Globus pallidus (tissue), 1 donor: Measurements from ENCODE around the gene MIP.
"Not testable (repeated sequence)": the region's sequence is repeated elsewhere in the genome, so short reads cannot be mapped to it uniquely, and the experiment has no call there.

Experiments used
- DNase-seq: peaks from one replicate; pipeline ENCODE4 v3.0.0-alpha.2; 2015; ENCODE audit warnings: low spot score

The MIP gene

DNA sequence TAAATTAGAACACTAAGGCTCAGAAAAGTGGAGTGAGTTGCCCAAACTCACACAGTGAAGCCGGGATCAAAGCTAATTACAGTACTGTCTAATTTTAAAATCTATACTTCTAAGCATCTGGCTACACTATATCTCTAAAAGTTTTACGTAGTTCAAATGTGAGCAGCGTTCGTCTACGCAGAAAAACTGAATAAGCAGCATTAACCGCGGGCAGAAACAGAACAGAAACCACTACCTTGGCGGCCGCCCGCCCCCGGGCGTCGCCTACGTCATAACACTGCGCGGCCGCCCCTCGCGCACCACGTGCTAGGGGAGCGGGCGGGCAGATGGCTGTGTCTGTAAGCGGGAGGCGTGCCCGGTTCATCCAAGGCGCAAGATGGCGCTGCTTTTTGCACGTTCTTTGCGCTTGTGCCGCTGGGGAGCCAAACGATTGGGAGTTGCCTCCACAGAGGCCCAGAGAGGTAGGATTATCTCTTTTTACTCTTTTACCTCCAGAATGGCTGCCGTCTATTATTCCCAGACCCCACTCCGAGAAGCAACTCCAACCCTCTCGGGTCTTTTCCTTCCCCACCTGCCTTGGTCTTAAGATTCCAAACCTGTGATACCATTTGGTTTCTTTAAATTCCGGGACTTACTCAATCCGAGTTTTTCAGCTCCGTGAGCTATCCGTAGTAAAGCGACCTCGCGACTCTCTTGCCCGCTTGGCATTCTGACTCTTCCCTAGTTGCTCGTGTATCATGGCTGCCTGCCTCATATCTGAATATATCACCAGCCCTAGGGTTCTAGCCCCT lies 14.0 kb upstream of the MIP start, which contains the start of gene SPRYD4:
SPRYD4 (plus strand) TSS at position 363 of the 791 bp plus-strand sequence; CDS start at position 377, 14 bp downstream.
- peak; percentile 93 for DNase-seq

DNA sequence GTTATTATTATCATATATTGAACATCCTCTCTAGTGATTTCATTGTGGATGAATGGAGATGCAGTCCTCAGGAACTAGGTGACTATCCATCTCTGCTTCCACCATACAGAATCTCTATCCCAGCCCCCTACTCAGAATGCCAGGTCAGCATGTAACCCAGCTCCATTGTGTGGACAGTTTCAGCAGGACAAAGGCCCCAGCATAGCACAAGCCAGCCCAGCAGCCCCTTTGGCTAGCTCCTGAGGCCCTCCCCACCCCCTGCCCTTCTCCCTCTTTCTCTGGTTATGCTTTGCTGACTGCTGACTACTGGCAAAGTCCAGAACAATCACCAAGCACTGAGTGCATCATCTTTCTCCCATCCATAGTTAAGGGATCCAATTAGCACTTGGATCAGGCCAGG lies 8.1 kb upstream of the MIP start:
- DNase-seq = no peak

DNA sequence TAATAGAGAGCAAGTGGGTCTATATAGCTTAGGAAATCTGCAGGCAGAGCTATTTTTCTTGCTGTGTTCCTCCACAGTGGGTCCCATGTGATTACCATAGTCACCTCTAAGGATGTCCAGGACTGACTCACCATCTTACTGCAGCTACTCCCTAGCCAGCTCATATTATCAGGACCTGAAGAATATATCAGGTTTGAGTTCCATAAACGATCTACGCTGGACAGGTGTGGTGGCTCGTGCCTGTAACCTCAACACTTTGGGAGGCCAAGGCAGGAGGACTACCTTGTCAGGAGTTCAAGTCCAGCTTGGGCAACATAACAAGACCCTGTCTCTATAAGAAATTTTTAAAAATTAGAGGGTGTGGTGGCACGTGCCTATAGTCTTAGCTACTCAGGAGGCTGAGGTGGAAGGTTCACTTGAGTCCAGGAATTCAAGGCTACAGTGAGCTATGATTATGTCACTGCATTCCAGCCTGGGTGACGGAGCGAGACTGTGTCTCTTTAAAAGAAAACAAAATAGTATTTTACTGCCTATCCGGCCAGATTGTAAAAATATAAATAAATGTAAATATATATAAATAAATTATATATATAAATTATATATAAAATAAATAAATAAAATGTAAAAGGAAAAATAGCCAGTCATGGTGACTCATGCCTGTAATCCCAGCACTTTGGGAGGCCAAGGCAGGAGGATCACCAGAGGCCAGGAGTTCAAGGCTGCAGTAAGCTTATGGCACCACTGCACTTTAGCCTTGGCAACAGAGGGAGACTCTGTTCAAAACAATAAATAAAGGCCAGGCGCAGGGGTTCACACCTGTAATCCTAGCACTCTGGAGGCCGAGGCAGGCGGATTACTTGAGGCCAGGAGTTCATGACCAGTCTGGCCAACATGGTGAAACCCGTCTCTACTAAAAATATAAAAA lies 7.0 kb upstream of the MIP start:
- DNase-seq = no peak

DNA sequence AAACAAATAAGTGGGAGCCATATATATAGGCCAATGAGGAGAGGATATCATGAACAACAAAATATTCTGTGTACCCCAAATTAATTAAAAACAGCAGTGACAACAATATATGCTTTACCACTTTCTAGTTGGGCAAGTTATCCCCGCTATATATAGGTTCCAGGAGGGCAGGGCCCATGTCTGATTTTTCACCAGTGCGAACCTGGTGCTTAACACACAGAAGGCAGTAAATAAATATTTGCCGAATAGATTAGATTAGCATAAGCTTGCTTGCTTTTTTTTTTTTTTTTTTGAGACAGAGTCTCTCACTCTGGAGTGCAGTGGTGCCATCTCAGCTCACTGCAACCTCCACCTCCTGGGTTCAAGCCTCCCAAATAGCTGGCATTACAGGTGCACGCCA lies 3.4 kb upstream of the MIP start:
- no peak for DNase-seq

DNA sequence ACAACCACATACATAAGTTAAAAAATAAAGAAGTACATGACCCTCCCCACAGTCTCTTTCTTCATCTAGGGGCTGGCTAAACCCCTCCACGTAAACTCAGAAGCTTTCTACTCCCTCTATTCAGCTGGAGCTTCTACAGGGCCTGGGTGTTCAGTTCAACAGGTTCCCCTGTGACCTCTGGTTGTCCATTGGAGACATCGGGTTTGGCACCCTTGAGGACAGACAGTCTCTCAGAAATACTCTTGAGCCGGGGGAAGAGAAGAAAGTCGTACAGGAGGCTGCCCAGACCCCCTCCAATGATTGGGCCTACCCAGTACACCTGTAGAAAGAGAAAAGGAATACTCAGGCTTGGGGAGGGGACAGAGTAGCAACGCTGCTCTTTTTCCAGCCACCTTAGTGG lies 3.3 kb downstream of the MIP start:
- DNase-seq = no peak

DNA sequence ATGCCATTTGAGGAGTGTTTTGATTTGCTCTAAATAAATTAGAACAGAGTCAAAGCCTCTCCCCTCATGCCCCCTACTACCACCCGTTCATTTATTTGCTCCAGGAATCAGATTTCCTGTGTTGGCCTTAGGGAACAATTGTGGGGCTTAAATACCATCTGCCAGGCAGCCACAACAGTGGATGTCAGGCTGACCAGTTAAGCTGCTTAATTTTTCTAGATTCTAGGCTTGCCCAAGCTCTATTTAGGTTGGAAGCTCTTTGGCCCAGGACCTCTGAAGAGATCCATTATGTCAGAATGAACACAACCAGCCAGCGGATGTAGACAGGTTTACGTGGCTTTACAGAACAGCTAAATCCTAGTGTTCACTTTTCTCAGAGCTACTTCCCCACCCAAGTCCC lies 4.2 kb downstream of the MIP start:
- DNase-seq = no peak

DNA sequence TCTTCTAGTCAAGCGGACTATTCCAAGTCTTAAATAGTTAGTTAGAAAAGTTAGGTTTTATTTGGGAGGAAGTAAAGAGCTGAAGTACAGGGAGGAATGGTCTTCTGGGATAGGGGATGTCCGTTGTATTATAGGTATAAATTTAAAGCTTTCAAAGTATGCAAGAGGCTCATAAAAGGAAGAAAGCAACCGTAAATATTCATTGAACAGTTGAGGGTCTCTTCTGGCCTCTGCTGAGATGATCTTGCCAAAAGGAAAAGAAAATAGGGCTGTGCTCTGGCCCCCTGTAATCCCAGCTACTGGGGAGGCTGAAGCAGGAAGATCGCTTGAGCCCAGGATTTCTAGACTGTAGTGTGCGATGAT lies 4.9 kb downstream of the MIP start:
- no peak for DNase-seq

DNA sequence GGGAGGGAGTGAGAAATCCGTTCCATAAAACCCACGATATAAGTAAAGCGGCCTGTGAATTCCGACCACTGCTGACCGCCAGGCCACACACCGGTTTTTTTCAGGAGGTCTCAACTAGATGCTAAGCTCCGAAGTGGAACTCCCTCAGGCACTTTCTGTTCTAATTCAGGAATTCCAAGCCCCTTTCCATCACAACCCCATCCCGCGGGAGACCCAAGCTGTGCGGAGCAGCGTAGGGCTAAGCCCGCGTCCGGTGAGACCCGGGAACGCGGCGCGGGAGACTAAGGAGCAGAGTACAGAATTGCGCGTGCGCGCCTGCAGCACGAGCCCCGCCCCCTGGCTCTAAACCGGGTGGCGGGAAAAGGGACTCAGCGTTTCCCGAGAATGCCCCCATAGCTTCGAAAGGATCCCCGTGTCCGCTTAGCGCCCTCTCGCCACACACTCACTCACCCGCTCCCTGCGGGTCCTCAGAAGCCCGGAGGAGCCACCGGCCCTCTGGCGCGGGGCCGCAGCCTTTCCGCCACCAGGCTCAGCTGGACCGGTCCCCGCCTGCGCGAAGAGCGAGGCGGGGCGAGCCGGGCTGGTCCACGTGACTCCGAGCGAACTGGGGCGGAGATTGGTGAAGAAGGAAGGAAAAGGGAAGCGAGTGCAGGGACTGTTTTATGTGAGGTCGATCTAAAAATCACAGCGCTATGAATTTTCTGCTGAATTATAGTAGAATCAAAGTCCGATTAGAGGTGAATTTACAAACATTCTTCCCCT lies 5.4 kb downstream of the MIP start, which contains the start of gene TIMELESS:
TIMELESS (minus strand) TSS at position 567 of the 762 bp plus-strand sequence. CDS start 15,256 bp downstream, outside the sequence.
- peak; percentile 93 for DNase-seq

DNA sequence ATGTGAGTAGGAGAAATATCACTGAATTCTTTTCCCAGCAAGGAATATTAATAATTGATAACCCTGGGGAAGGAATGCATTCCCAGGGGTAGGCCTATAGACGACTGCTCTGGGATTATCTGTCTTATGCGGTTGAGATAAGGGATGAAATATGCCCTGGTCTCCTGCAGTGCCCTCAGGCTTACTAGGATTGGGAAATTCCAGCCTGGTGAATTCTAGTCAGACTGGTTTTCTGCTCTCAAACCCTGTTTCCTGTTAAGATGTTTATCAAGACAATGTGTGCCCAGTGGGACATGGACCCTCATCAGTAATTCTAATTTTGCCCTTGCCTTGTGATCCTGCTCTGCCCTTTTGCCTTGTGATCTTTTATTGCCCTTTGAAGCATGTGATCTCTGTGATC lies 11.2 kb downstream of the MIP start:
- not testable (repeated sequence) for DNase-seq

DNA sequence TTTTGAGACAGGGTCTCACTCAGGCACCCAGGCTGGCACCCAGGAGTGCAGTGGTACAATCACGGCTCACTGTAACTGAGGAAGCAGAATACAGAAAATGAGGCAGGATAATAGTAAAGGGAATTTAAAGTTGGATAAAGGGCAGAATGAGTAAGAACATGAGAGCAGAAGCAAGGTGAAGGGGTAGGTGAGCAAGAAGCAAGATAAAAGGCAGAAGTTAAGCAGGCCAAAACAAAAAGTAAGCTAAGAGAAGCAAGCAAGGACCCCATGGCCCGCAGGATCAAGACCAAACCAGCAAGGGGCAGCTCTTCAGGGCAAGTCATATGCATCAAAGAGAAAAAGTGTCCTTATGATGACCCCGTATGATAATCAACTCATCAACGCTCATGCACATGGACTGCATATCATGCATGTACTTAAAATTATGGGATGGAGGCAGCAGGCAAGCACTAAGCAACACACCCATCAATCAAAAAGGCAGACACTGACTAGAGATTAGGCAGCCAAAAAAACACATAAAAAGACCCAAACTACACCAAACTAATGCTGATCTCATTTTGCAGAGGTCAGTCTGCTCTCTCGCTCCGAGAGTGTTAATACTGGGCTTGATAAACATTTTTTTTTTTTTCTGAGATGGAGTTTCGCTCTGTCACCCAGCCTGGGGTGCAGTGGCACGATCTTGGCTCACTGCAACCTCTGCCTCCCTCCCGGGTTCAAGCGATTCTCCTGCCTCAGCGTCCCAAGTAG lies 16.9 kb downstream of the MIP start:
- DNase-seq = no peak

DNA sequence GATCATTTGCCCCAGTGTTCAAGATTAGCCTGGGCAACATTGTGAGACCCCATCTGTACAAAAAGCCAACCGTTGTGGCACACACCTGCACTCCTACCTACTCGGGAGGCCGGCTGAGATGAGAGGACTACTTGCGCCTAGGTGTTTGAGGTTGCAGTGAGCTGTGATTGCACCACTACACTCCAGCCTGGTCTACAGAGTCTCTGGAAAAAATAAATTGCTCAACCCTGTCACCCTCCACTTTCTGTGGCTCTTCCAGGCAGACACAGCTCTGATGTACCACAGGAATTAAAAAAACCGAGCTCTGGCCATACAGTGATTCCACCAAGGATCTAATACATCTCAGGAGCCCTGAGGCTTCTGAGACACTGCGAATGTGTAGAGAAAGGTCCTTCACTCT lies 19.6 kb downstream of the MIP start:
- no peak for DNase-seq

DNA sequence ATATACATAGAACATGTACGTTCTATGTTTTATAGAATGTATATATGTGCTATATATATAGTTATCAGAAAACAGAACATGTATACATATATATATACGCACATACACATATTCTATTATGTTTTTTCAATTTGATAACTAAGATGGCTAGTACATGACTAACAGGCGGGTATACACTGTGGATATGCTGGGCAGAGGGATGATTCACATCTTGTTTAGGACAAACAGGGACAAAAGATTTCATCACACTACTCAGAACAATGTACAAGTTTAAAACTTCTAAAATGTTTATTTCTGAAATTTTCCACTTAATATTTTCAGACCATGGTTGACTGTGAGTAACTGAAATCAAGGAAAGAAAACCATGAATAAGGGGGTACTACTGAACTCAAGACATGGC lies 22.6 kb downstream of the MIP start:
- DNase-seq = no peak

DNA sequence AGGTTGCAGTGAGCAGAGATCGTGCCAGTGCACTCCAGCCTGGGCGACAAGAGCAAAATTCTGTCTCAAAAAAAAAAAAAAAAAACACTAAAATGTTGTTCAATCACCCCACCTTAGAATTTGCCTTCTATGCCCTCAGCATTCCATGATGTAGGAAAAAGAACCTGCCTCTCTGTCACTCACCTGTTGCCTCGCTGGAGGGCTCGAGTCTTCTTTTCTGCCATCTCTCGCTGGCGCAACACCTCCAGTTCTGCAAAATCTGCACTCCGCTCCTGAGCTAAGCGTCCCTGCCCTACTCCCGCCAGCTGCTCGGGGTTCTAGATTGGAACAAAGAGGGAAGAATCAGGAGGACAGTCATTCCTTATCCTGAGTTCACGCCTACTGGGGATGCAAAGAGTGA lies 23.2 kb downstream of the MIP start:
- no peak for DNase-seq

DNA sequence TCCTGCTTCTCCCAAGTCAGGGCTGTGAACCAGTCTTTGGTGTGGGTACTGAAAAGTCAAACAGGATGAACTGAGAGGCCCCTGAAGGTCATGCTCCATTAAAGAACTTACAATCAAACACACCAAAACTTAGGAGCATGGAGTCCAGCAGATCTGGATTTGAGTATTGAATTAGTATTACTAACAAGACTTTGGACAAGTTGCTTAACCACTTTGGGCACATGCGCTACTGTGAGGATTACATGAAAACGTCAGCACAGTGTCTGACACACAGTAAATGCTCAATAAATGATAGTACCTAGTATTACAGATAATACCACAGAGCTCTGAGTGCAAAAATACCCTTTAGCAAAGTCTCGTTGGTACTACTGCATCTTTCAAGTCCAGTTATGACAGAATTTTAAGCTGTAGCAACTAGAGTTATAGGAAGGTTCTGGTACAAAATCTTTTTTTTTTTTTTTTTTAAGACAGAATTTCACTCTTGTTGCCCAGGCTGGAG lies 28.5 kb downstream of the MIP start:
- no peak for DNase-seq

DNA sequence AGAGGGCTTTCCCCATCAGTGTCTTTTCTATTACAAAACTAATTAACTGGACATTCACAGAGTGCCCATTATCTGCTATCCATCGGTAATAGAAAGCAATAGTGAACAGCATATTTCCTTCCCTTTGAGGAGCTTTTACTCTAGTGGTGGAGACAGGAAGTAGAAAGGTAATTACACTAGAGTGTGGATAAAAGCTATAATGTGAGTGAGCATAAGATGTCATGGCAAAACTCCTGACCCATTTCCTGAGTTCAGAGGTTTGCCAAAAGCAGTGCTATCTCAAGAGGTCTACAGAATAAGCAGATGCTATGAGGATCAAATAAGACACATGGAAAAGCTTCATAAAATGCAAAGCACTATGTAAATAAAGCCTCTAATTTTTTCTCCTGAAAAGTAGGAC lies 29.3 kb downstream of the MIP start:
- no peak for DNase-seq

DNA sequence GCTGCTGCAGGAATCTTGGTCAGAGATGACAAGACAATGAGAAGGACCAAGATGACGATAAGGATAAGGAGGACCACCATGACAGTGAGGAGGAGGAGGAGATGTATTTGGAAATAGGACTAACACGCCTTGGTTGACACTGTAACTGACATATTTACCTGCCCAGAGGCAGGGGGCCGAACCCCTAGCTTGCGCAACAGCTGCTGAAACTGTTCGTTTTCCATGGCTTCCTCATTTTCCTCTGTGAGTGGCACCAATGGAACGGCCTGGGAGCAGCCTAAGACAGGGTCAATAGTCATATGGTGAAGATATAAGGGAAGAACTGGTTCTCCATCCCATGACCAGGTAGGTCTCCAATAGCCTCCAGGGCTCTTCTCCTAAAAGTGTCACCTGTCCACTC lies 34.0 kb downstream of the MIP start:
- no peak for DNase-seq

DNA sequence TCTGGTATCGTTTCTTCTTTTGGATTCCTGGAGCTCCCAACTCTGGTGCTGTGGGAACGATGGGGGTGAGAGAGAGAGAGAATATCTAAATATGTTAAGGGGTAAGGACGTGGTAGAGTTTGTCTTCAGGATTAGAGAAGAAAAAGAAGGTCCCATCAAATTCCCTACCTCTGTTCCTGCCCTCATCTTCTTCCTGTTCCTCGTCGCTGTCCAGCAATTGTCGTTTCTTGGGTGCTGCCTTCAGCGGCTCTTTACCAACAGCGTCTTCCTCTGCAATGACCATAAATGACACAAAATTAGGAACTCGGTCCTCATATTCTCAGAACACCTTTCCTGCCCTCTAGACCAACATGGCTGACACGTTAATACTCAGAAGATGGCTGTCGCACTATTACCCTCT lies 36.7 kb downstream of the MIP start:
- DNase-seq = no peak

DNA sequence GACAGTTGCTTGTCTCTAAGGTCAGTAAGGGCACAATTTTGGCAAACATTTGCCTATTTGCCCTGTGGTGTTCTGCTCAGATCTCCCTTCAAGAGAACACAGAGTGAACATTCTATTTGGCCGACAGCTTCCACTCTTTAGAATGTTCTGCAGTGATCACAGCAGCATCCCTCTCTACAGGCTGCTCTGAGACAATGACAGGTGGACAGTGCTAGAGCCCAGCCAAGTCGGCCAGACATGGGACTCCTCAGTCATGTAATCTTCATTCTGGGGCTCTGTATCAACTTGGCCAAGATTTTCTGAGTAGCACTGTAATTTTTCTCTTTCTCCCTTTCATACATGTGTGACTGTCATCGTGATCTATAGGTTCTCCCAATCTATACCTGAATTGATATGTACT lies 40.1 kb downstream of the MIP start:
- no peak for DNase-seq

DNA sequence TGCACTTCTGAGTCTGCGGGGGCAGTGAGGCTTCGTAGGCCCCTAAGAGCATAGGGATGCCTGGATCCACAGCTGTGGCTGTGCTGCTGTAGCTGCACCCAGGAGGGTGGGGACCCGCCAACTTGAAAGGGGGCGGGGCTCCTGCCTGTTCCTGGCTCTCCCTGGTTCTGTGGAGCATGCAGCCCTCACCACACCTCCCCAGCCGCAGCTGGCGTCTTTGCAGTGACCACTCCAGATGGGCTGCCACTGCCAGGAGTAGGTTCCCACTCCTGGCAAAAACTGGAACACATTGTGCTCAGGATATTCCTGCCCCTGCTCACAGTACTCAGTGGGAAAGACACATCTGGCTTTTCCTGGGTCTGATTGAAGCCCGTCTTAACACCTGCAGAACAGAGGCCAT lies 41.1 kb downstream of the MIP start:
- no peak for DNase-seq

DNA sequence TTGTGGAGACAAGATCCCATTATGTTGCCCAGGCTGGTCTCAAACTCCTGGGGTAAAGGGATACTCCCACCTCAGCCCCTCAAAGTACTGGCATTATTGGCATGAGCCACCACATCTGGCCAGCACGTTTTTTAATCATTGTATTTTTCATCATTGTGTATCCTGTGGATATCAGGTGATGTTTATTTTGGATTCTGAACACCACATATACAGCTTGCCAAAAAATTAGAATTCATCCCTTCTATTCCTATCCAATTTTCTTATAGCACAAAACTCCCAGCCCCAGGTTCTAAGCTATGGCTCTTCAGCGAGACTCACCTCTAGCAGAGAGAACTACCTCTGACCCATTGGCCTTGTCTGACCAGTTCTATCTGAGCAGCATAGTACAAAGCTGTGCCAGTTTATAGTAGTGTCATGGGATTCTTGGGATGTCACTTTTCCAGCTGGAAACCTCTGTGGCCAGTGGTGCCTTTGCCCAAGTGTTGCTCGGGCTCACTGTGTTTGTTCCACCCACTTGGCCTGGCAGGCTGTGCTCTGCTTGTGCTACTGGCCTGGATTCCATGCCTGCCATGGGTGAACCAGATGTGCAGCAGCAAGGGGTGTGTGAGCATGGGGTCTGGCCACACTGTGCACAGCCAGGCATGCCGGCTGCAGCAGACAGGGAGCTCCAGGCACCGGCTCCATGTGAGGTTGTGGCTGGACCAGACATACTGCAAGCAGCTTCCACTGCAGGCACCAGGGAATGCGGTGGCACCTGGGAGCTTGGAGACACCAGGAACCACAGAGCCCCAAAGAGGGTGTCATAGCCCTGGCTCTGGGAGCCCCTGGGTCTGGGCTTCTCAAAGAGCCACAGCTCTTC lies 42.4 kb downstream of the MIP start:
- DNase-seq = no peak
